DMS153 treated with DMSO at 0.1 percent for 48 hours (cell line): ENCODE results near the gene SIPA1.
A peak's percentile ranks its signal among the peaks of the same experiment; 100 is the strongest.

Experiments
- DNase-seq: peaks from one replicate; lab custom pipeline; 2025; ENCODE audit not compliant: unreplicated experiment; lab: John Stamatoyannopoulos, UW

SIPA1 gene

GRCh38 chr11:65642014-65642671, 4.2 kb downstream of the SIPA1 start:
- DNase-seq, result no peak

GRCh38 chr11:65643971-65644370, 6.1 kb downstream of the SIPA1 start:
- no peak for DNase-seq

- no peak for DNase-seq
These were observed 6.9 kb downstream of the SIPA1 start for GRCh38 chr11:65644837-65645236.

- no peak for DNase-seq
These were observed 7.8 kb downstream of the SIPA1 start for GRCh38 chr11:65645710-65646109.

GRCh38 chr11:65646288-65646957, 8.5 kb downstream of the SIPA1 start:
- no peak for DNase-seq

GRCh38 chr11:65646958-65647701, 9.2 kb downstream of the SIPA1 start:
- DNase-seq, result peak; percentile 14

- DNase-seq, result no peak
These were observed 11.1 kb downstream of the SIPA1 start for GRCh38 chr11:65648997-65649493.

GRCh38 chr11:65649656-65650546, 12.0 kb downstream of the SIPA1 start:
- no peak for DNase-seq

GRCh38 chr11:65650547-65651338, 12.8 kb downstream of the SIPA1 start:
- no peak for DNase-seq

GRCh38 chr11:65651339-65651588, 13.4 kb downstream of the SIPA1 start:
- no peak for DNase-seq

GRCh38 chr11:65651589-65652510, 13.9 kb downstream of the SIPA1 start:
- no peak for DNase-seq

- peak; percentile 83 for DNase-seq
These were observed 14.8 kb downstream of the SIPA1 start for GRCh38 chr11:65652511-65653228.

- DNase-seq, result peak; percentile 22
These were observed 15.6 kb downstream of the SIPA1 start for GRCh38 chr11:65653229-65654225.

- no peak for DNase-seq
These were observed 16.8 kb downstream of the SIPA1 start for GRCh38 chr11:65654375-65655349.

GRCh38 chr11:65655570-65656332, 17.9 kb downstream of the SIPA1 start:
- DNase-seq, result no peak

GRCh38 chr11:65657426-65657825, 19.5 kb downstream of the SIPA1 start:
- no peak for DNase-seq
